ENCODE results near the gene NSMCE1.
"Not testable (repeated sequence)": the region's sequence is repeated elsewhere in the genome, so short reads cannot be mapped to it uniquely, and the experiment has no call there.

Gene NSMCE1

GRCh38 chr16:27301236-27301861 lies 32.8 kb upstream of the NSMCE1 start:
- DNase-seq, result no peak

- DNase-seq, result no peak
These were observed 29.6 kb upstream of the NSMCE1 start for GRCh38 chr16:27298132-27298531.

- DNase-seq, result no peak
These were observed 24.8 kb upstream of the NSMCE1 start for GRCh38 chr16:27293343-27293742.

- no peak for DNase-seq
These were observed 23.2 kb upstream of the NSMCE1 start for GRCh38 chr16:27291722-27292240.

- DNase-seq, result no peak
These were observed 22.5 kb upstream of the NSMCE1 start for GRCh38 chr16:27291106-27291505.

GRCh38 chr16:27290562-27290961 lies 22.0 kb upstream of the NSMCE1 start:
- DNase-seq, result no peak

- no peak for DNase-seq
These were observed 21.1 kb upstream of the NSMCE1 start for GRCh38 chr16:27289669-27290068.

GRCh38 chr16:27288313-27288712 lies 19.7 kb upstream of the NSMCE1 start:
- DNase-seq, result not testable (repeated sequence)

GRCh38 chr16:27287887-27288286 lies 19.3 kb upstream of the NSMCE1 start:
- no peak for DNase-seq

GRCh38 chr16:27287051-27287811 lies 18.7 kb upstream of the NSMCE1 start:
- no peak for DNase-seq

- no peak for DNase-seq
These were observed 17.9 kb upstream of the NSMCE1 start for GRCh38 chr16:27286451-27286850.

GRCh38 chr16:27285676-27286196 lies 17.2 kb upstream of the NSMCE1 start:
- DNase-seq, result no peak

GRCh38 chr16:27284865-27285675 lies 16.5 kb upstream of the NSMCE1 start:
- DNase-seq, result no peak

- no peak for DNase-seq
These were observed 12.7 kb upstream of the NSMCE1 start for GRCh38 chr16:27281243-27281642.

GRCh38 chr16:27275394-27275793 lies 6.8 kb upstream of the NSMCE1 start:
- no peak for DNase-seq

- not testable (repeated sequence) for DNase-seq
These were observed 5.9 kb upstream of the NSMCE1 start for GRCh38 chr16:27274424-27274874.

GRCh38 chr16:27273670-27274423 lies 5.3 kb upstream of the NSMCE1 start:
- no peak for DNase-seq

- no peak for DNase-seq
These were observed 4.7 kb upstream of the NSMCE1 start for GRCh38 chr16:27273330-27273669.

GRCh38 chr16:27272697-27273096 lies 4.1 kb upstream of the NSMCE1 start:
- DNase-seq, result not testable (repeated sequence)

- DNase-seq, result no peak
These were observed 3.5 kb upstream of the NSMCE1 start for GRCh38 chr16:27272076-27272475.

- no peak for DNase-seq
These were observed 1.8 kb upstream of the NSMCE1 start for GRCh38 chr16:27270349-27270748.
